Activated T-helper 1 cell treated with Interleukin-2 at 50 U/mL for 16 hours (primary cell): ENCODE measurements around the gene DENND4C.
"Not testable (repeated sequence)": the region's sequence is repeated elsewhere in the genome, so short reads cannot be mapped to it uniquely, and the experiment has no call there.

Source experiments
- DNase-seq: peaks from one replicate; pipeline ENCODE4 v3.0.0-alpha.2; 2020; ENCODE audit warnings: low read depth

DENND4C gene

DNA sequence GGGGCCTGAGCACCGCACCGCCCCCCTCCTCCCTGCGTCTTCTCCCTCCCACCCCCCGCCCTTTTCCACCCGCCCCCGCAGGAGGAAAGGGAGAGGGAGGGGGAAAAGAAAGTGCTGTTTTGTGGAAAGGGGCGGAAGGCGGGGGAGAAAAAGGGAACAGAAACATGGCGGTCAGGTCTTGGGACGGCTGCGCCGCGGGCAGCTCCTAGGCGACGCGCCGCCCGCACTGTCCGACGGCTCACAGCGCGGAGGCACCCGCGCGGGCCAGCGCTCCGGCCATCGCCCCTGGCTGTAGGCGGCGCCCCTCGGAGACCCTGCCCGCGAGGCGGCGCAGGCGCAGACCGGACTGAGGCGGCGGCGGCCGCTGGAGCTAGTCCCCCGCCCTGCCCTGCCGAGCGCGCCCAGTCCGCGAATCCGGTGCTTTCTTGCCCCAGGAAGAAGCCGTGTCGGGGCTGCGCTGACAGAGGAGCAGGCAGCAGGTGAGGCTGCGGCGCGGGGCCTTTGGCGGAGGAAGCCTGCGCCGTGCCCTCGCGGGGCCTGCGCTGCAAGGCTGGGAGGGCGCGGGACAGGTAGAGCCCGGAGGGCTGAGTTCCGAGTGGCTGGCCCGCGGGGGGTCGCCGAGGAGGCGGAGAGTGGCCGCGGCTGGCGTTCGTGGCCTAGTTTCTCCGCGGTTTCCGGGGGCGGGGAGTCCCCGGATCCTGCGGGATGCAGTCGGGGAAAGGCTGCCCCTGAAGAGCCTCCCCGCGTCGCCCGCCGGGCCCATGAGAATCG, at the start of gene DENND4C:
DENND4C (plus strand) TSS at position 339 of the 771 bp plus-strand sequence. CDS start 45,482 bp downstream, outside the sequence.
- peak; percentile 78 for DNase-seq

GRCh38 chr9:19180991-19181390, 49.5 kb upstream of the DENND4C start:
- DNase-seq, result no peak

DNA sequence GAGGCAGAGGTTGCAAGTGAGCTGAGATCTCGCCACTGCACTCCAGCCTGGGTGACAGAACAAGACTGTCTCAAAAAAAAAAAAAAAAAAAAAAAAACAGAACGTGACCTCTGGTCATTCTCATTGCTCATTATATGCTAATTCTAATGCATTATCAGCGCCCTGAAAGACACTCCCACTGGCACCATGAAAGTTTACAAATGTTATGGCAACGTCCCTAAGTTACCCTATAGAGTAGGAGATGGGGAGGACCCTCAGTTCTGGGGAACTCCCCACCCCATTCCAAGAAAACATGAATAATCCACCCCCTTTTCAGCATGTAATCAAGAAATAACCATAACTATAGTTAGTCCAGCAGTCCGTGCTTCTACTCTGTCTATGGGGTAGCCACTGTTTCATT, 48.9 kb upstream of the DENND4C start:
- no peak for DNase-seq

DNA sequence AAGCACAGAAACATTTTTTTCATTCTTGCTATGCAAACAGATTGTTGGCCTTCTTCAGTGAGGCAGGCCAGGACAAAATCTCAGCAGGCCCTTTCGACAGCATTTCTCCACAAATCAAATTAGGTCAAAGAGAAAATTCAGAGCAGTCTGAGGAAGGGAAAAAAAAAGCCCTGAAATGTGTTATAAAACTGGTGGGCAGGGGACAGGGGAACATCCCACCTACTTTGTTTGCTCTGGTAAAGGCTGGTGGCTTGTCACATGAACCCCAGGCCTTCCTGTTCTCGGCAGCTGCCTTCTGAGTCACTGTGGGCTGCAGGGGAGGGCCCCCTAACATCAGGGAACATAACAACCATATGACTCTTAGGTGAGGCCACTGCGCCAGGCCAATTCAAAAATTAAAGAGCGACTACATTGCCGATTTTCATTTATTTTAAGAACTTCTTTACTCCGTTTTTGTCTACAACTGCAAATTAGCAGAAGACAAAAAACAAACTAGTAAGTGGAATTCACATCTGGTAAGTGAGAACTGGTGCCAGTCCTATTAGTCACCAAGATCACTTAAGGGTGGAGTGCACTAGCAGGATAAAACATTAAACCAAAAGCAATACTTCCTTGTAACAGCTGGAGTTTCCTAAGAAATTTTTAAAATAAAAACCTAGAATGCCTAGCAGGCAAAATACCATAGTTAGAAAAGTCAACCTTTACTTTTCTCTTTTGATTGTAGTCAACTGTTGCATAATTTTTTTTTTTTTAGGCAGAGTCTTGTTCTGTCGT, 46.2 kb upstream of the DENND4C start:
- DNase-seq, result peak; percentile 64

- DNase-seq, result no peak
Observed at GRCh38 chr9:19185191-19185590, 45.3 kb upstream of the DENND4C start.

DNA sequence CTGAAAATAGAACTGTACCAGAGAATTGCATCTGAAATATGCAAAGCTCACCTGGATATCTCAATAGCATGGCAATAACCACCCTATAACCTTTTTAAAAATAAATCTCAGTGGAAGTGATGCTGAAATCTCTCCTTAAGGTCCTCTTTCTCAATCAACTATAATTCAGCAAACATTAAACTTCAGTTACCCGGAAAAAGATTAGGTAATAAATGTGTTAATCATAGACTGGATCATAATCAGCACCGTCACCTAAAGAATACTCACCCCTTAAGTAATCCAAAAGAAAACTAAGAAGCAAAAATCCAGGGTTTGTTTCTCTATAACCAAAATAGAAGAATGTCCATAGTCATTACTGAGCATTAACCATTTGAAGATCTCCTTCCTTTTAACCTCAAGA, 44.3 kb upstream of the DENND4C start:
- DNase-seq, result no peak

GRCh38 chr9:19188771-19189170, 41.7 kb upstream of the DENND4C start:
- no peak for DNase-seq

DNA sequence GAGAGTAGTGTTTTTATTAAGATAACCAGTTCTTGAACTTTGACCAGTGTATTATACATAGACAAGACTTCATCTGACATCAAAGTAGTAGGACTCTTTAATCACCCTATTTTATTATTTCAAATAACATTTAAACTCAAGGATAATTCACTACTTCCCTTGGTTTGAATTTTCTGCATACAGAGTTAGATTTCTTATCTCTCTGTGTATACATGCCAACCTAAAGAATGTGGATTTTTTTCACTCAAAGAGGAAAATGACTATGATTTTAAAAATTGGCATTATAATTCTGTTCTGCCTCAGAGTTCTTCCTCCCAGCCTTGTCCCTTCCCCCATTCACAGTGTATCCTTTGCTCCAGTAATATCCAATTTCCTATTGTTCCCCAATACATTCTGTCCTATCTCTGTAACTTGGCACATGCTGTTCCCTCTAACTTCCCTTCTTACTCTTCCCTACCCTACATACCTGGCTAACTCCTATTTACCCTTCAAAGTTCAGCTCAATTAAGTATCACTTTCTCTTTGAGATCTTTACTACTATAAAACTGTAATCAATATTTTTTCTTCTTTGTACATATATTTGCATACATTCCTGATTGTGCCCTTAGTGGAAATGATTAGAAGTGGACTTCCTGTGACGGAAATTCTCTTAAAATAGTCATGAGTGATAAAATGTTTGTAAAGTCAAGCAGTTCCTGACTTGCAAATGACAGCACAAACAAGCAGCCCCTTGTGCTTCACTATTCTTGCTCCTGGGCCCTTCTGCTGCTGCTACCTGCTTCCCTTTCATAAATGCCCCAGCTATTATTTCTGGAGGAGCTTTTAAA, 38.1 kb upstream of the DENND4C start:
- DNase-seq, result no peak

- DNase-seq, result no peak
Observed at GRCh38 chr9:19193029-19193324, 37.5 kb upstream of the DENND4C start.

DNA sequence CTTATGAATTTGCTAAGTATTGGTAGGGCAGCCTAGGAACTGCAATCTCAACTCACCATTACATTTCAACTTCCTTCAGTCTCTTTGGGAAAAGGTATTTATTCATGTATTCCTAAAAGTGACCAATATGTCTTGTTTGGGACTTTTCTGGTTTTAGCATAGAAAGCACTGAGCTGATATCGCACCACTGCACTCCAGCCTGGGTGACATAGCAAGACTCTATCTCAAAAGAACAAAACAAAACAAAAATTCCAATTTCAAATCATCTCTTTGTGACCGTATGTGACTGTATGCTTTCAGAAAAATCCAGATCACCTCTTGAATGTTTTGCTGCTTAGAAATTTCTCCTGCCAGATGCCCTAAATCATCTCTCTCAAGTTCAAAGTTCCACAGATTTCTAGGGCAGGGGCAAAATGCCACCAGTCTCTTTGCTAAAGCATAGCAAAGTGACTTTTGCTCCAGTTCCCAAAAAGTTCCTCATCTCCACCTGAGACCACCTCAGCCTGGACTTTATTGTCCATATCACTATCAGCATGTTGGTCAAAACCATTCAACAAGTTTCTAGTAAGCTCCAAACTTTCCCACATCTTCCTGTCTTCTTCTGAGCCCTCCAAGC, 37.0 kb upstream of the DENND4C start:
- not testable (repeated sequence) for DNase-seq

- DNase-seq, result no peak
Observed at GRCh38 chr9:19198406-19198805, 32.1 kb upstream of the DENND4C start.

DNA sequence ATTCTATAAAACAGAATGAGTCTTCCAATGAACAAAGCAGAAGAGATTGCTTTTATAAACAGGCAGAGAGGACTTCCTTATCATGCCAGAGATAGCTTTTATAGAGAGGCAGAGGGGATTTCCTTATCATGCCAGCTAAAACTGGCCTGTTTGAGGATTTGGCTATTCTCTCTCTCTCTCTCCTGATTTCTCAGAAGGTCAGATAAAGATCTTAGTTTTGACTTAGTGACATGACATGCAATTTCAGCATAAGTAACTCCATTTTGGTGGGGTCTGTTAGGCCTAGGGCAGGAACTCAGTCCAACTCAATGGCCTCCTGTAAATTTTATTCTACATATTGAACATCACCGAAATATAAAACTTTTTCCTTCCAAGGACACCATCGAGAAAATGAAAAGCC, 31.5 kb upstream of the DENND4C start:
- DNase-seq, result no peak

DNA sequence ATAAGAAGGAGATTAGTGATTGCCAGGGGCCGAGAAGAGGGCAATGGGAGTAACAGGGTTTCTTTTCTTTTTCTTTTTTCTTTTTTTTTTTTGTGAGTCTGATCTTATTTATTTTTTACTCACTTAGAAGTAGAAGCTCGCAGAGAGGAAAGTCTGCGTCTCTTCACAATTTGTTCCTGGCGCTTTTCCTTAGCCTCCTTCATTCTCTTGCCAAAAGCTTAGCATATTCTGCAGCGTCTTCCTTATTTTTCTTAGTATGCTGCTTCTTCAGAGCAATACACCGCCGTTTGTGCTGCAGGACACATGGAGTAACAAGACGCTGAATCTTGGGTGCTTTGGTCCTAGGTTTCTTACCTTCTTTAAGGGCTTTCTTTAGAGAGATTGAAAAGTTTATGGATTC, 30.3 kb upstream of the DENND4C start:
- DNase-seq, result no peak

- DNase-seq, result no peak
Observed at GRCh38 chr9:19201899-19202891, 28.3 kb upstream of the DENND4C start.

DNA sequence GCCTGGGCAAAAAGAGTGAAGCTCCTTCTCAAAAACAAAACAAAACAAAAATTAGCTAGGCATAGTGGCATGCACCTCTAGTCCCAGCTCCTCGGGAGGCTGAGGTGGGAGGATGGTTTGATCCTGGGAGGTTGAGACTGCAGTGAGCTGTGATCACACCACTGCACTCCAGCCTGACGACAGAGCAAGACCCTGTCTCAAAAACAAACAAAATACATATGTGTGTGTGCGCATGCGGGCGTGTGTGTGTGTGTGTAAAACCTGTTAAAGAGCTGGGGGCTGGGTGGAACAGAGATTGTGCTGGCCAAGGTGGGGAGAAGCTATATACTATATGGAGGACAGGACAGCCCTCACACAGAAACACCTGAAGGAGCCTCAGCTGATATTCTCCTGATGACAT, 27.4 kb upstream of the DENND4C start:
- no peak for DNase-seq

GRCh38 chr9:19208653-19209052, 21.8 kb upstream of the DENND4C start:
- DNase-seq, result no peak

GRCh38 chr9:19209188-19209587, 21.3 kb upstream of the DENND4C start:
- DNase-seq, result no peak

- DNase-seq, result no peak
Observed at GRCh38 chr9:19213823-19214222, 16.7 kb upstream of the DENND4C start.

DNA sequence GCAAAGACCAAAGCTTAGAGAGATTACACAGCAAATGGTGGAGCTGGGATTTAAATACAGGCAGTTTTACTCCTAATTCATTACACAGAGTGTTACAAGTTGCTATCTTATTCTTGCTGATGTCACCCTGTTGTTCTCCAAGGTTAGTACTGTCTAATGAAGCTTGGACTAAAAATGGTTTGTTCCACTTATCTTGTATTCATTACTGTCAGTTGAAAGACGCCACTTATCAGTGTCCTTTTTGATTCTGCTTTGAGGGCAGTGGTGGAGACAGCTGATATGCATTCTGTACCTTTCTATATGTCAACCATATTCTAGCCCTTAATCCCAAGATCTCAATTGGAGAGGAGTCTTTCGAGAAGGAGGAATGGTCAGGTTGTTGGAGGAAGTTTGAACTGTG, 14.0 kb upstream of the DENND4C start:
- no peak for DNase-seq

DNA sequence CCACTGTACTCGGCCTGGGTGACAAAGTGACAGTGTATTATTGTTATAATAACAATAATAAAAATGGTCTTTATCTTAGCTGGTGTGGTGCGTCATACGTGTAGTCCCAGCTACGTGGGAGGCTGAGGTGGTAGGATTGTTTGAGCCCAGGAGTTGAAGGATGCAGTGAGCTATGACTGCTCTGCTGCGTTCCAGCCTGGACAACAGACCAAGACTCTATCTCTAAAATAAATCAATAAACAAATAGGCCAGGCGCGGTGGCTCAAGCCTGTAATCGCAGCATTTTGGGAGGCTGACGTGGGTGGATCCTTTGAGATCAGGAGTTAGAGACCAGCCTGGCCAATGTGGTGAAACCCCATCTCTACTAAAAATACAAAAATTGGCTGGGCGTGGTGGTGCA, 9.2 kb upstream of the DENND4C start:
- DNase-seq, result no peak

- DNase-seq, result no peak
Observed at GRCh38 chr9:19223724-19224123, 6.8 kb upstream of the DENND4C start.
